ENCODE measurements around the gene RALGAPA2. TPM values are rescaled to one million over a fixed set of nuclear protein-coding genes. Genes with fewer than 3 reads are reported as not detected.

RALGAPA2 gene
- polyA plus RNA-seq, 1 of the 3 experiments (the other 2 are of a cell fraction): 1.0 TPM

DNA sequence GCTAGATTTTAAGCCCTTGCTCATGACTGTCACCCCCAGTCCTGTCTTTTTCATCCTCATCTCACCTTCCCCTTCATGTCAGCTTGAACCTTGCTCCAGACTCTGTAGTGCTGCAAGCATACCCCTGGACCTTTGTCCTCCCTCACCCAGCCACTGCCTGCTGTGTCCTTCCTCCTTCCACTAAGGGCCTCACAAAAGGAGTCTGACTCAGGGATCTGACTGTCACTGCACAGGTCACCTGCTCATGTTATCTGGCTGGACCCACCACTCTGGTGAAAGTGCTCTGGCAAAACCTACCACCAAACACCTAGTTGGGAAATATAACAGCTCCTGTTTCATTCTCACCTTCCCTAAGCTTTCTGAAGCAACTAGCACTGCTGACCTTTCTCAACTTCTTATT is 193.2 kb downstream of the RALGAPA2 start:
- DNase-seq: no peak
- Histone ChIP-seq H4K20me1 (ENCODE audit: insufficient read depth) (no peaks in the 10 kb centered on the region), H3K4me3 (ENCODE audit: low read depth in 2 of 2, low read length in 1 of 2) (no peak overlapping the region), H3K79me2 (ENCODE audit: insufficient read depth) (no peaks in the 10 kb centered on the region), H3K36me3 (replicated peaks in 1 of 2; ENCODE audit: control insufficient read depth in 1 of 2, insufficient read depth in 2 of 2, low read length in 1 of 2) (no peaks in the 10 kb centered on the region), H3K9me2 (no peaks in the 10 kb centered on the region), H3K9ac (no peak overlapping the region), H3F3A (replicated peaks; ENCODE audit: insufficient read depth) (no peaks in the 10 kb centered on the region), H3K27me3 (ENCODE audit: insufficient read depth) (no peaks in the 10 kb centered on the region), H3K4me1 (ENCODE audit: control insufficient read depth in 1 of 2, insufficient read depth in 2 of 2, low read depth in 1 of 2, low read length in 1 of 2) (no peaks in the 10 kb centered on the region; a peak in 1 of 4 replicates), H3K4me2 (no peak overlapping the region), H2AFZ (ENCODE audit: low read depth) (no peak overlapping the region), H3K9me3 (no peaks in the 10 kb centered on the region), H3K27ac (ENCODE audit: low read depth in 2 of 2, low read length in 1 of 2) (no peak overlapping the region)
- no peak for TF ChIP-seq ELF1 (IDR thresholded peaks at IDR 0.05)
- no peak for TF ChIP-seq TCF12 (IDR thresholded peaks at IDR 0.05)
- no peak for TF ChIP-seq EZH2phosphoT487 (IDR thresholded peaks at IDR 0.05; ENCODE audit: borderline replicate concordance, low read depth)
- TF ChIP-seq FOXJ3 (CRISPR knock-in tag; IDR thresholded peaks at IDR 0.05): no peak
- TF ChIP-seq RCOR1 (IDR thresholded peaks at IDR 0.05; ENCODE audit: low read length): no peak
- TF ChIP-seq, protein P1, sequence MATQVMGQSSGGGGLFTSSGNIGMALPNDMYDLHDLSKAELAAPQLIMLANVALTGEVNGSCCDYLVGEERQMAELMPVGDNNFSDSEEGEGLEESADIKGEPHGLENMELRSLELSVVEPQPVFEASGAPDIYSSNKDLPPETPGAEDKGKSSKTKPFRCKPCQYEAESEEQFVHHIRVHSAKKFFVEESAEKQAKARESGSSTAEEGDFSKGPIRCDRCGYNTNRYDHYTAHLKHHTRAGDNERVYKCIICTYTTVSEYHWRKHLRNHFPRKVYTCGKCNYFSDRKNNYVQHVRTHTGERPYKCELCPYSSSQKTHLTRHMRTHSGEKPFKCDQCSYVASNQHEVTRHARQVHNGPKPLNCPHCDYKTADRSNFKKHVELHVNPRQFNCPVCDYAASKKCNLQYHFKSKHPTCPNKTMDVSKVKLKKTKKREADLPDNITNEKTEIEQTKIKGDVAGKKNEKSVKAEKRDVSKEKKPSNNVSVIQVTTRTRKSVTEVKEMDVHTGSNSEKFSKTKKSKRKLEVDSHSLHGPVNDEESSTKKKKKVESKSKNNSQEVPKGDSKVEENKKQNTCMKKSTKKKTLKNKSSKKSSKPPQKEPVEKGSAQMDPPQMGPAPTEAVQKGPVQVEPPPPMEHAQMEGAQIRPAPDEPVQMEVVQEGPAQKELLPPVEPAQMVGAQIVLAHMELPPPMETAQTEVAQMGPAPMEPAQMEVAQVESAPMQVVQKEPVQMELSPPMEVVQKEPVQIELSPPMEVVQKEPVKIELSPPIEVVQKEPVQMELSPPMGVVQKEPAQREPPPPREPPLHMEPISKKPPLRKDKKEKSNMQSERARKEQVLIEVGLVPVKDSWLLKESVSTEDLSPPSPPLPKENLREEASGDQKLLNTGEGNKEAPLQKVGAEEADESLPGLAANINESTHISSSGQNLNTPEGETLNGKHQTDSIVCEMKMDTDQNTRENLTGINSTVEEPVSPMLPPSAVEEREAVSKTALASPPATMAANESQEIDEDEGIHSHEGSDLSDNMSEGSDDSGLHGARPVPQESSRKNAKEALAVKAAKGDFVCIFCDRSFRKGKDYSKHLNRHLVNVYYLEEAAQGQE (IDR thresholded peaks at IDR 0.05; ENCODE audit: low read depth, low read length): no peak
- TF ChIP-seq MXI1 (IDR thresholded peaks at IDR 0.05; ENCODE audit: low read depth, low read length): no peak
- TF ChIP-seq MEF2A (IDR thresholded peaks at IDR 0.05; ENCODE audit: borderline replicate concordance, low read depth): no peak
- TF ChIP-seq SMC3 (IDR thresholded peaks at IDR 0.05; ENCODE audit: low read depth, low read length): no peak
- no peak for TF ChIP-seq NRF1 (IDR thresholded peaks at IDR 0.05; ENCODE audit: low read depth, low read length)
- TF ChIP-seq SIN3A (IDR thresholded peaks at IDR 0.05; ENCODE audit: borderline replicate concordance, low read depth, low read length): no peak
- no peak for TF ChIP-seq EP300 (IDR thresholded peaks at IDR 0.05; ENCODE audit: borderline replicate concordance in 1 of 2, low read depth in 1 of 2, low read length in 1 of 2)
- TF ChIP-seq, protein P2, sequence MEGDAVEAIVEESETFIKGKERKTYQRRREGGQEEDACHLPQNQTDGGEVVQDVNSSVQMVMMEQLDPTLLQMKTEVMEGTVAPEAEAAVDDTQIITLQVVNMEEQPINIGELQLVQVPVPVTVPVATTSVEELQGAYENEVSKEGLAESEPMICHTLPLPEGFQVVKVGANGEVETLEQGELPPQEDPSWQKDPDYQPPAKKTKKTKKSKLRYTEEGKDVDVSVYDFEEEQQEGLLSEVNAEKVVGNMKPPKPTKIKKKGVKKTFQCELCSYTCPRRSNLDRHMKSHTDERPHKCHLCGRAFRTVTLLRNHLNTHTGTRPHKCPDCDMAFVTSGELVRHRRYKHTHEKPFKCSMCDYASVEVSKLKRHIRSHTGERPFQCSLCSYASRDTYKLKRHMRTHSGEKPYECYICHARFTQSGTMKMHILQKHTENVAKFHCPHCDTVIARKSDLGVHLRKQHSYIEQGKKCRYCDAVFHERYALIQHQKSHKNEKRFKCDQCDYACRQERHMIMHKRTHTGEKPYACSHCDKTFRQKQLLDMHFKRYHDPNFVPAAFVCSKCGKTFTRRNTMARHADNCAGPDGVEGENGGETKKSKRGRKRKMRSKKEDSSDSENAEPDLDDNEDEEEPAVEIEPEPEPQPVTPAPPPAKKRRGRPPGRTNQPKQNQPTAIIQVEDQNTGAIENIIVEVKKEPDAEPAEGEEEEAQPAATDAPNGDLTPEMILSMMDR (IDR thresholded peaks at IDR 0.05): no peak
- ChIA-PET CTCF (interaction anchor here (1.5 to 1.7 kb wide), 2 partner anchors 12 to 74 kb away, joined by 3 to 4 read pairs; no protein-coding TSS in a partner anchor), POLR2A (no interaction called here)

- H3K9me2 ChIP-seq: no peaks in the 10 kb centered on the region
- no peak overlapping the region for H2AFZ ChIP-seq (ENCODE audit: low read depth)
- H3K4me1 ChIP-seq (ENCODE audit: control insufficient read depth in 1 of 2, insufficient read depth in 2 of 2, low read depth in 1 of 2, low read length in 1 of 2): no peaks in the 10 kb centered on the region; a peak in 1 of 4 replicates
- CTCF ChIA-PET: interaction anchor here (1.5 to 1.7 kb wide), 2 partner anchors 11 to 75 kb away, joined by 3 to 4 read pairs; no protein-coding TSS in a partner anchor
- H3K79me2 ChIP-seq (ENCODE audit: insufficient read depth): no peaks in the 10 kb centered on the region
- no peak overlapping the region for H3K27ac ChIP-seq (ENCODE audit: low read depth in 2 of 2, low read length in 1 of 2)
- no peak overlapping the region for H3K9ac ChIP-seq
- no peaks in the 10 kb centered on the region for H3F3A ChIP-seq (replicated peaks; ENCODE audit: insufficient read depth)
- H4K20me1 ChIP-seq (ENCODE audit: insufficient read depth): no peaks in the 10 kb centered on the region
- H3K4me2 ChIP-seq: no peak overlapping the region
- no peak for DNase-seq
- 91% methylated on average over 8 of the region's 8 CpGs for WGBS (ENCODE audit: low lambda C conversion rate)
- no peaks in the 10 kb centered on the region for H3K36me3 ChIP-seq (replicated peaks in 1 of 2; ENCODE audit: control insufficient read depth in 1 of 2, insufficient read depth in 2 of 2, low read length in 1 of 2)
- H3K9me3 ChIP-seq: no peaks in the 10 kb centered on the region
- H3K4me3 ChIP-seq (ENCODE audit: low read depth in 2 of 2, low read length in 1 of 2): no peak overlapping the region
- POLR2A ChIA-PET: no interaction called here
- no peaks in the 10 kb centered on the region for H3K27me3 ChIP-seq (ENCODE audit: insufficient read depth)
- TF ChIP-seq, protein P3, sequence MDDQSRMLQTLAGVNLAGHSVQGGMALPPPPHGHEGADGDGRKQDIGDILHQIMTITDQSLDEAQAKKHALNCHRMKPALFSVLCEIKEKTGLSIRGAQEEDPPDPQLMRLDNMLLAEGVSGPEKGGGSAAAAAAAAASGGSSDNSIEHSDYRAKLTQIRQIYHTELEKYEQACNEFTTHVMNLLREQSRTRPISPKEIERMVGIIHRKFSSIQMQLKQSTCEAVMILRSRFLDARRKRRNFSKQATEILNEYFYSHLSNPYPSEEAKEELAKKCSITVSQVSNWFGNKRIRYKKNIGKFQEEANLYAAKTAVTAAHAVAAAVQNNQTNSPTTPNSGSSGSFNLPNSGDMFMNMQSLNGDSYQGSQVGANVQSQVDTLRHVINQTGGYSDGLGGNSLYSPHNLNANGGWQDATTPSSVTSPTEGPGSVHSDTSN (IDR thresholded peaks at IDR 0.05): no peak
- TF ChIP-seq USF1 (IDR thresholded peaks at IDR 0.05; ENCODE audit: borderline replicate concordance, low read depth): no peak
- TF ChIP-seq JUND (IDR thresholded peaks at IDR 0.05): no peak
- no peak for TF ChIP-seq TCF12 (IDR thresholded peaks at IDR 0.05)
- TF ChIP-seq, protein P1 (IDR thresholded peaks at IDR 0.05; ENCODE audit: low read depth, low read length): no peak
Measured at GRCh38 chr20:20518263-20518662, 194.2 kb downstream of the RALGAPA2 start.
